Thoracic aorta (tissue), 2 donors: ENCODE measurements around the gene EOLA1. TPM values are rescaled to one million over a fixed set of nuclear protein-coding genes. Genes with fewer than 3 reads are reported as not detected.
"Not testable (repeated sequence)": the region's sequence is repeated elsewhere in the genome, so short reads cannot be mapped to it uniquely, and the experiment has no call there.

Experiments
- ATAC-seq: fragments of 150-250 bp; one replicate; pipeline ENCODE4 v1.8.0; 2017; ENCODE audit warnings: low read depth; ENCODE audit not compliant: insufficient number of reproducible peaks, low FRiP score
- DNase-seq: peaks from one replicate; pipeline ENCODE4 v3.0.0-alpha.2; 2020; ENCODE audit warnings: low spot score
- H3K27ac ChIP-seq, 2 donors: fragments of 200-600 bp; sonication (generic); 1 replicate in 1 of 2; 2 replicates in 1 of 2; pipeline ENCODE4 v1.5.1; 2016; ENCODE audit warnings: mild to moderate bottlenecking in 2 of 2, moderate library complexity in 2 of 2
- H3K27me3 ChIP-seq: fragments of 200-600 bp; sonication (generic); replicated peaks from 2 replicates; pipeline ENCODE4 v1.6.0; 2016; ENCODE audit warnings: mild to moderate bottlenecking; ENCODE audit not compliant: insufficient read depth
- H3K36me3 ChIP-seq: fragments of 200-600 bp; sonication (generic); one replicate; pipeline ENCODE4 v1.5.1; 2016
- H3K4me1 ChIP-seq, 2 donors: fragments of 200-600 bp; sonication (generic); 1 replicate in 1 of 2; 2 replicates in 1 of 2; pipeline versions ENCODE4 v1.5.1 to v1.6.0; 2016; ENCODE audit warnings: low read depth in 2 of 2, mild to moderate bottlenecking in 1 of 2; ENCODE audit not compliant: control insufficient read depth in 1 of 2
- H3K4me3 ChIP-seq: fragments of 200-600 bp; sonication (generic); 2 replicates; pipeline ENCODE4 v1.5.1; 2016; ENCODE audit warnings: mild to moderate bottlenecking
- H3K9me3 ChIP-seq: fragments of 200-600 bp; sonication (generic); 2 replicates; pipeline ENCODE4 v1.5.1; 2016
- total RNA-seq, 2 donors: library from RNA; depleted of rRNA; stranded (reverse); fragments of >200 nt; gene quantifications; one replicate each; pipeline versions ENCODE4 v1.1.0 to v1.2.3, GENCODE V29; 2016
- TF ChIP-seq, protein P1 (sequence below): fragments of 200-600 bp; sonication (generic); IDR thresholded peaks from one replicate; pipeline ENCODE4 v1.5.1; 2019; ENCODE audit warnings: antibody characterized with exemption

EOLA1 gene
- total RNA-seq, 2 donors from 2014 or later: 22.2 to 22.6 TPM

GRCh38 chrX:149569770-149570169 is 29.0 kb downstream of the EOLA1 start:
- Histone ChIP-seq H3K4me1 (peaks cover 0 to 14% of the 10 kb centered on the region in 2 donors), H3K27me3 (no peaks in the 10 kb centered on the region), H3K4me3 (no peak overlapping the region), H3K36me3 (no peaks in the 10 kb centered on the region), H3K27ac (no peak overlapping the region), H3K9me3 (no peaks in the 10 kb centered on the region)
- ATAC-seq (no peak), DNase-seq (no peak)
- TF ChIP-seq, protein P1, sequence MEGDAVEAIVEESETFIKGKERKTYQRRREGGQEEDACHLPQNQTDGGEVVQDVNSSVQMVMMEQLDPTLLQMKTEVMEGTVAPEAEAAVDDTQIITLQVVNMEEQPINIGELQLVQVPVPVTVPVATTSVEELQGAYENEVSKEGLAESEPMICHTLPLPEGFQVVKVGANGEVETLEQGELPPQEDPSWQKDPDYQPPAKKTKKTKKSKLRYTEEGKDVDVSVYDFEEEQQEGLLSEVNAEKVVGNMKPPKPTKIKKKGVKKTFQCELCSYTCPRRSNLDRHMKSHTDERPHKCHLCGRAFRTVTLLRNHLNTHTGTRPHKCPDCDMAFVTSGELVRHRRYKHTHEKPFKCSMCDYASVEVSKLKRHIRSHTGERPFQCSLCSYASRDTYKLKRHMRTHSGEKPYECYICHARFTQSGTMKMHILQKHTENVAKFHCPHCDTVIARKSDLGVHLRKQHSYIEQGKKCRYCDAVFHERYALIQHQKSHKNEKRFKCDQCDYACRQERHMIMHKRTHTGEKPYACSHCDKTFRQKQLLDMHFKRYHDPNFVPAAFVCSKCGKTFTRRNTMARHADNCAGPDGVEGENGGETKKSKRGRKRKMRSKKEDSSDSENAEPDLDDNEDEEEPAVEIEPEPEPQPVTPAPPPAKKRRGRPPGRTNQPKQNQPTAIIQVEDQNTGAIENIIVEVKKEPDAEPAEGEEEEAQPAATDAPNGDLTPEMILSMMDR: no peak

- TF ChIP-seq, protein P1: no peak
- Histone ChIP-seq H3K27ac (no peak overlapping the region), H3K4me1 (peaks cover 0 to 14% of the 10 kb centered on the region in 2 donors), H3K4me3 (no peak overlapping the region), H3K36me3 (no peaks in the 10 kb centered on the region), H3K27me3 (no peaks in the 10 kb centered on the region), H3K9me3 (no peaks in the 10 kb centered on the region)
- ATAC-seq: no peak
- no peak for DNase-seq
These were observed 29.9 kb downstream of the EOLA1 start for GRCh38 chrX:149570668-149571067.

- H3K4me3 ChIP-seq: no peak overlapping the region
- H3K27me3 ChIP-seq: no peaks in the 10 kb centered on the region
- no peak overlapping the region for H3K27ac ChIP-seq
- ATAC-seq (no peak), DNase-seq (no peak)
- H3K36me3 ChIP-seq: no peaks in the 10 kb centered on the region
- TF ChIP-seq, protein P1: no peak
- H3K9me3 ChIP-seq: no peaks in the 10 kb centered on the region
- peaks cover 0 to 14% of the 10 kb centered on the region in 2 donors for H3K4me1 ChIP-seq
These were observed 31.0 kb downstream of the EOLA1 start for GRCh38 chrX:149571770-149572169.

DNA sequence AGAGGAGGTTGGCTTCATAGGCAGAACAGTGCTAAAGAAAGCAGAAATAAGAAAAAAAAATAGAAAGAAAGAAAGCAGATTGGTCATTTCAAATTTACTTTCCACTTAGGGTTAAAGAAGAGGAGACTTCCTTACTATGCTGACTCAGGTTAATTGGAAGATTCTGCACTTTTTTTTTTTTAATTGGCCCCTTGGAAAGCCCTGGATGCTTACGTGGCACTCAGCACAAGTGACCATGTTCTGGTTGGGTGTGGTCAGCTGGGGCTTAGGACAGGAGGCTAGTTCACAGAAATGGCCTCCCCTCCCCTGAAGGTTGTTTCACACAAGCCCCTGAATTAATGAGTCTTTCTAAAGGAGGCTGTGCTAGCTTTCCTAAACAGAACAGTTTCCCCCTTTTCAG is 31.9 kb downstream of the EOLA1 start:
- H3K4me1 ChIP-seq: peaks cover 0 to 14% of the 10 kb centered on the region in 2 donors
- H3K36me3 ChIP-seq: no peaks in the 10 kb centered on the region
- ATAC-seq (no peak), DNase-seq (no peak)
- no peaks in the 10 kb centered on the region for H3K27me3 ChIP-seq
- no peak overlapping the region for H3K27ac ChIP-seq
- TF ChIP-seq, protein P1: no peak
- H3K9me3 ChIP-seq: no peaks in the 10 kb centered on the region
- no peak overlapping the region for H3K4me3 ChIP-seq

DNA sequence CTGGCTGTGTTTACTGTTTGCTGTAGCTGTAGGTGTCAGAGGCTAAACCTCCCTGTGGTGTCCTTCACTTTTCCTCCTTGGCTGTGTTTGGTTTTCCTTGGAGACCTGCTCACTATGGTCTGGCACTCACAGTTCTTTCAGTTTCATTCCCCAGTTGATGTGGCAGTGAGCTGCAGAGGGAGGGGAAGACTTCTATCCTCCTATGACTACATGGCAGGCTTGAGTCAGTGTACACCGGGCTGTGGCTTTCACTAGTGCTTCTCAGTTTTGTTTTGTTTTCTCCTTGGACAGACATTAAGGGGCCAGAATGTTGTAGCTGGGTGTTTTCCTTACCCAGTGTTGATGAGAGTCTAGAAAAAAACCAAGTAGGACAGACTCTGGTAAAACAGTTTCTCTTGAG is 32.6 kb downstream of the EOLA1 start:
- DNase-seq, H3K27ac ChIP-seq, H3K4me3 ChIP-seq, ATAC-seq, H3K27me3 ChIP-seq, H3K4me1 ChIP-seq, H3K9me3 ChIP-seq, H3K36me3 ChIP-seq: not testable (repeated sequence)

DNA sequence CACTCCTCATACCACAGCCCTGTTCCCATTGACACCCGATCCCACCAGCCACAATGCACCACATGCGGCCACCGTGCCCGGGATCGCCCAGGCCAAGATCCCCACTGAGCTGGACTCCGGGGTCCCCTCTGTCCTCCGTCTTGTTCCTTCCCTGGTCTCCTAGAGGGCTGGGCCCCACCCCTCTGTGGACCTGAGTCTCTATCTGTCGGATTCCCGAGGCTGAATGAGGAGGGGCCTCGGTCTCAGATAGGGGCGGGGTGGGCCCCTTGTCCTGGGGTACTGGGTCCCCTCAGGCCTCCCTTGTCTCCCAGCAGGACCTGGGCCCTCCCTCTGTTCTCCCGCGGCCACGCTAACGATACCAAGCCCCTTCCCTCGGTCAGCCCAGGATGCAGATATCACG is 44.8 kb downstream of the EOLA1 start:
- not testable (repeated sequence) for H3K4me1 ChIP-seq, H3K9me3 ChIP-seq, H3K27ac ChIP-seq, DNase-seq, ATAC-seq, H3K4me3 ChIP-seq, H3K27me3 ChIP-seq, H3K36me3 ChIP-seq

- not testable (repeated sequence) for H3K36me3 ChIP-seq, H3K27me3 ChIP-seq, ATAC-seq, H3K27ac ChIP-seq, H3K4me3 ChIP-seq, H3K4me1 ChIP-seq, H3K9me3 ChIP-seq, DNase-seq
These were observed 46.5 kb downstream of the EOLA1 start, which contains the start of gene MAGEA9B for GRCh38 chrX:149587359-149587758. TSS of gene MAGEA9B (minus strand) at chrX:149587459. CDS start at chrX:149583179, 4,280 bp downstream.

GRCh38 chrX:149590993-149591392 is 50.2 kb downstream of the EOLA1 start:
- not testable (repeated sequence) for H3K9me3 ChIP-seq, H3K4me3 ChIP-seq, H3K36me3 ChIP-seq, H3K4me1 ChIP-seq, H3K27ac ChIP-seq, H3K27me3 ChIP-seq, DNase-seq, ATAC-seq

DNA sequence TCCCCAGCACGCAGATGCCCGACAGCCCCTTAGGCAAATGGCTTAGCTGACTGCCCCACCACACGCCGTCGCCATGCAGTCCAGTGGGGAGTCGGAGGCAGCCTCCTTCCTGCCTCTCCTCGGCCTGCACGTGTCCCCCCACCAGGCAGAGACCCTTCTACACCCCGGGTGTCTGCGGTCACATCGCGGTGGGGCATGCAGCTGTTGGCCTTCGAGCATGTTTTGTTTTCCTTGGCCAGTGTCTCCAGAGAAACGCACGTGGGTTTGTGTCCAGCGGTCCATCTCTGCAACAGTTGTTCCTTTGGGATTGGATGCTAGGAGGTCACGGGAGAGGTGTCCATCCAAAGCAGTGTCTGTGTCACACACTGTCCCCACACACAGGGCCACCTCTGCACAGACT is 54.4 kb downstream of the EOLA1 start, which contains the start of gene HSFX2:
HSFX2 (minus strand) TSS at position 101 of the 400 bp plus-strand sequence. CDS start 614 bp downstream, outside the sequence.
- H3K4me3 ChIP-seq, H3K9me3 ChIP-seq, H3K36me3 ChIP-seq, H3K4me1 ChIP-seq, ATAC-seq, DNase-seq, H3K27ac ChIP-seq, H3K27me3 ChIP-seq: not testable (repeated sequence)
